HUES48 (cell line): ENCODE results near the gene DDX43.
"Not testable (repeated sequence)": the region's sequence is repeated elsewhere in the genome, so short reads cannot be mapped to it uniquely, and the experiment has no call there.

Source experiments
- H3K27ac ChIP-seq: one replicate; pipeline ENCODE4 v1.7.0; 2013; ENCODE audit warnings: low read depth, low read length, inconsistent platforms
- H3K27me3 ChIP-seq: 2 replicates; pipeline ENCODE4 v1.6.1; 2013; ENCODE audit warnings: mild to moderate bottlenecking, low read length; ENCODE audit not compliant: control insufficient read depth, insufficient read depth
- H3K36me3 ChIP-seq: 2 replicates; pipeline ENCODE4 v1.6.1; 2013; ENCODE audit warnings: low read length; ENCODE audit not compliant: control insufficient read depth, insufficient read depth
- H3K4me1 ChIP-seq: 2 replicates; pipeline ENCODE4 v1.6.1; 2013; ENCODE audit warnings: mild to moderate bottlenecking, low read length; ENCODE audit not compliant: control insufficient read depth, insufficient read depth
- H3K4me3 ChIP-seq: 2 replicates; pipeline ENCODE4 v1.5.1; 2013; ENCODE audit warnings: mild to moderate bottlenecking, low read depth, low read length
- H3K9ac ChIP-seq: 2 replicates; pipeline ENCODE4 v1.6.1; 2013; ENCODE audit warnings: mild to moderate bottlenecking, low read depth, low read length, moderate library complexity
- H3K9me3 ChIP-seq: 2 replicates; pipeline ENCODE4 v1.6.1; 2013; ENCODE audit warnings: low read length; ENCODE audit not compliant: control insufficient read depth, insufficient read depth

Gene DDX43

DNA sequence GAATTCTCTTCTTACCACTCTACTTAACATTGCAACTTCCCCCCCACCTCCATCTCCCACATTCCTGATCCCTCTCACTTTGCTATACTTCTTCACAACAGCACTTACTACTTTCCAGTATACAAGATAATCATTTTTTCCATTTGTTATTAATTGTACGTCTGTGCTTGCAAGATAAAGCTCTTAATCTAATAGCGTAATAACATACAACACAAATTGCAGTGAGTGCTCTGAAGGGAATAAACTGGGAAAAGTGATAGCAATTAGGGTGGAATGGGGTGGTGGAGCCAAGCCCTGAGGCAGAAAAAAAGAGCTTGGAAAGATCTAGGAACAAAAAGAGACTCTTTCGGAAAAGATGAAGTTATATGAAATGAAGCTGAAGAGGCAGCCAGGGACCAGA lies 48.9 kb downstream of the DDX43 start:
- Histone ChIP-seq H3K9me3 (no peaks in the 10 kb centered on the region), H3K27me3 (no peaks in the 10 kb centered on the region), H3K4me1 (no peaks in the 10 kb centered on the region), H3K27ac (no peak overlapping the region), H3K36me3 (peaks cover 19% of the 10 kb centered on the region; the same call in 1 of the 2 replicates), H3K9ac (no peak overlapping the region), H3K4me3 (no peak overlapping the region)

DNA sequence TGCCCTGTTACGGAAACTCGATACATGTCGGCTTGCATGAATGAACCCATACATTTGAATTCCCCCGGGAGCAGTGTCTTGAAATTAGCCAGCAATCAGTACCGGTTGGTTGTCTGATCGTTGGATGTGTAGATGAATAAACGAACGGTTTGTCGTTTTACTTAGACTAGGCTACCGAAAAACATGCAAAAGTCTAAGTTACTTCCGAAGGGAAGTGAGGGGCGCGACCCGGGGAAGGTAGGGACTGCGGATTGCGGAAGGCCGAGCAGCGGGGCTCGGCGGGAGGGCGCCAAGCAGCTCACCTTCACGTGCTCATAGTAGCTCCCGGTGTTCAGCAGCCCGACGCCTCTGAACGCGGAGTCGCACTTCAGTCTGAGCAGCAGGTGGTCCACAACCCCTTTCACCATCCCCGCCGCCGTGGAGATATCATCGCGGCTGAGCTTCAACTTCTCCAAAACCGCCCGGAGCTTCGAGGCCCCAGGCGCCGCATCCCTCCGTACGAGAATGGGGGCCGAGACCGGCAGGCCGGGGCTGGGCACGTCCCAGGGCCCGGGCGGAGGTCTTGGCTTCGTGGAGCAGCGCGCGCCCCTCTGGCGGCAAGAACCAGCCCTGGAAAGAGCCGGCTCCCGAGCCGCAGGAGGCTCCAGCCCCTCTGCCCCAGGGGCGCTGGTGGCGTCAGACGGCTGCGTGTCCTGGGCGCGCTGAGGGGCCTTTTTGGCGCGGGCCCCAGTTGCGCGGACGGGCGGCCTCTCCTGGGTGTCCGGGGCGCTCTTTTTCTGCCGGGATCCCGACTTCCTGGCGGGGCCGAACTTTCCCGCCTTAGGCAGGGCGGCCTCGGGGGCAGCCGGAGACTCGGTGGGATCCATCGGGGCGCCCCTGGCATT lies 56.8 kb downstream of the DDX43 start:
- no peaks in the 10 kb centered on the region for H3K36me3 ChIP-seq
- peaks cover 10% of the 10 kb centered on the region for H3K27me3 ChIP-seq
- H3K27ac ChIP-seq, result no peak overlapping the region
- H3K4me1 ChIP-seq, result 0 out of 2 replicates have a peak, but pooled peaks cover 5% of the 10 kb centered on the region
- peak overlapping the region; percentile 55 for H3K9ac ChIP-seq
- H3K9me3 ChIP-seq, result no peaks in the 10 kb centered on the region
- H3K4me3 ChIP-seq, result peak overlapping the region; percentile 53

DNA sequence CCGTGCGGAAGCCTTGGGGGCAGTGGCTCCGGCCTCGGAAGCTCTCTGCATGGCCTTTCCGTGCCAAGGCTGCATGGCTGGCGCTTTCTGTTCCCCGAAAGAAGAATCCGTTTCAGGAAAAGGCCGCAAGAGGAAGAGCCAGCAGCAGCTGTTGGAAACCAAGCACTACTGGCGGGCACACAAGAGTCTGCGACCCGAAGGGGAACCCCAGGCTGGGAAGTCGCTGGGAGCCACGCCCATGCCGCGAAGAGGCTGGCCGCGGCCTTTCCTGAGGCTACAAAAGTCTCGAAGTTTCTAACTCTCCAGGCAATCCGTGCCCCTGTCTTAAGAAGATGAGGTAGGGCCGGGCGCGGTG lies 57.5 kb downstream of the DDX43 start, which contains the start of gene CGAS:
Gene CGAS, minus strand, starts transcription at position 191 of the 355 bp plus-strand sequence. Its CDS starts 116 bp downstream, at position 75.
- H3K4me3 ChIP-seq, result peak within 1 kb of the TSS; percentile 53
- peaks cover 10% of the 10 kb centered on the region for H3K27me3 ChIP-seq
- H3K4me1 ChIP-seq, result 0 out of 2 replicates have a peak, but pooled peaks cover 5% of the 10 kb centered on the region
- peak within 1 kb of the TSS; percentile 55 for H3K9ac ChIP-seq
- H3K36me3 ChIP-seq, result no peaks in the 10 kb centered on the region
- no peaks in the 10 kb centered on the region for H3K9me3 ChIP-seq
- H3K27ac ChIP-seq, result no peak within 1 kb of the TSS

DNA sequence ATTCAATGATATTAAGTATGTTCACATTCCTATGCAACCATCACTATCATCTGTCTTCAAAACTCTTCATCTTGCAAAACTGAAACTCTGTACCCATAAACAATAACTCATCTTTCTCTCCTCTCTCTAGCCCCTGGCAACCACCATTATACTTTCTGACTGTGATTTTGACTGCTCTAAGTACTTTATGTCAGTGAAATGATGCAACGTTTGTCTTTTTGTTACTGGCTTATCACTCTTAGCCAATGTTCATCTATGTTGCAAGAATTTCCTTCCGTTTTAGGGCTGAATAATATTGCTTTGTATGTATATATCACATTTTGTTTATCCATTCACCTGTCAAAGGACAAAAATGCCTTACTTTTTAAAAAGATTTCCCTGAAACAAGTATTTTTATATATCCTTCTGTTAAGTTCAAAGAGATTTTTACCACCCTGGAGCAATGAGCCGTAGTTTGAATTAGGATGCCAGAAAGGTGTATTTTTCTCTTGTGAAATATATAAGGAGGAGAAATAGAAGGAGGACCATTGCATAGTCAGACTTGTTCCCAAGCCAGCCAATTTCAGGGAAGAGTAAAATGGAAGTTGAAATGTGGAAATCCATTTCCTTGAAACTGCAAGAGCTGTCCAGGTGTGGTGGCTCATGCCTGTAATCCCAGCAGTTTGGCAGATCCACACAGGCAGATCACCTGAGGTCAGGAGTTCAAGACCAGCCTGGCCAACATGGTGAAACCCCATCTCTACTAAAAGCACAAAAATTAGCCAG lies 61.4 kb downstream of the DDX43 start:
- H3K27me3 ChIP-seq, result peaks cover 8% of the 10 kb centered on the region
- H3K4me1 ChIP-seq, result 0 out of 2 replicates have a peak, but pooled peaks cover 4% of the 10 kb centered on the region
- no peak overlapping the region for H3K27ac ChIP-seq
- H3K36me3 ChIP-seq, result no peaks in the 10 kb centered on the region
- no peak overlapping the region for H3K9ac ChIP-seq
- no peaks in the 10 kb centered on the region for H3K9me3 ChIP-seq
- no peak overlapping the region for H3K4me3 ChIP-seq

DNA sequence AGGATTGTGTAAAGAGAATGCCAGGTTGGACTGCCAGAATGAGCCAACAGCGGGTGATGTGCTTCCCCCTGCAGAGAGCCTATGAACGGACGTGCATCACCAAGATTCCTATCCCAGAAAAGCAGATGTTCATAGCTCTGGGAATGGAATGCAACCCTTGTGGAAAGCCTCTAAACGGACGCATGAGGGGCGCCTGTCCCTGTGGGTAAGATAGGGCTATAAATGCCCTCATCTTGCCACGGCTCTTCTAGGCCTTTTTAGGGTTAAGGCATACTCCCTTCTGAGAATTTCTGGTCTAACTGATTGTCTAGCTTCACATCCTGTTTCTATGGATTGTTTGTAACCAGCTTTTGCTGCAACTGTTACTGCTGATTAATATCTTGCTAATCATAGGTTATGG lies 64.8 kb downstream of the DDX43 start:
- H3K9me3 ChIP-seq, H3K4me1 ChIP-seq, H3K4me3 ChIP-seq, H3K9ac ChIP-seq, H3K36me3 ChIP-seq, H3K27ac ChIP-seq, H3K27me3 ChIP-seq: not testable (repeated sequence)

DNA sequence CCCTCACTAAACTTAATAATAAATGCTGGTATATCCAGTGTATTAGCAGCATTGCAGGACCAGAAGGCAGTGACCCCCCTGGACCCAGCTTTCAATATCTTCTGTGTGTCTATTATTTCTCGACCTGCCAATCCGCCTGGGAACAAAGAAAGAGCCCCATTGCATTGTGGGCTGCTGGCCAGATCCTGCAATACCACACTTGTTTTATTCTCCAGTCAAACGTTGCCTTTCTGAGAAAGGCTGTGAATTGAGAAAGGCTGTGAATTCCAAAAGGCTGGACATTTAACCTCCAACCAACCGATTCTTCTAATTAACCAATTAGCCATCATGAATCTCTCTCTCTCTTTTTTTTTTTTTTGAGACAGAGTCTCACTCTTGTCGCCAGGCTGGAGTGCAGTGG lies 65.4 kb downstream of the DDX43 start:
- no peak overlapping the region for H3K9ac ChIP-seq
- H3K27ac ChIP-seq, result no peak overlapping the region
- H3K4me3 ChIP-seq, result no peak overlapping the region
- peaks cover 5% of the 10 kb centered on the region for H3K36me3 ChIP-seq
- H3K9me3 ChIP-seq, result no peaks in the 10 kb centered on the region
- no peaks in the 10 kb centered on the region for H3K4me1 ChIP-seq
- H3K27me3 ChIP-seq, result no peaks in the 10 kb centered on the region

DNA sequence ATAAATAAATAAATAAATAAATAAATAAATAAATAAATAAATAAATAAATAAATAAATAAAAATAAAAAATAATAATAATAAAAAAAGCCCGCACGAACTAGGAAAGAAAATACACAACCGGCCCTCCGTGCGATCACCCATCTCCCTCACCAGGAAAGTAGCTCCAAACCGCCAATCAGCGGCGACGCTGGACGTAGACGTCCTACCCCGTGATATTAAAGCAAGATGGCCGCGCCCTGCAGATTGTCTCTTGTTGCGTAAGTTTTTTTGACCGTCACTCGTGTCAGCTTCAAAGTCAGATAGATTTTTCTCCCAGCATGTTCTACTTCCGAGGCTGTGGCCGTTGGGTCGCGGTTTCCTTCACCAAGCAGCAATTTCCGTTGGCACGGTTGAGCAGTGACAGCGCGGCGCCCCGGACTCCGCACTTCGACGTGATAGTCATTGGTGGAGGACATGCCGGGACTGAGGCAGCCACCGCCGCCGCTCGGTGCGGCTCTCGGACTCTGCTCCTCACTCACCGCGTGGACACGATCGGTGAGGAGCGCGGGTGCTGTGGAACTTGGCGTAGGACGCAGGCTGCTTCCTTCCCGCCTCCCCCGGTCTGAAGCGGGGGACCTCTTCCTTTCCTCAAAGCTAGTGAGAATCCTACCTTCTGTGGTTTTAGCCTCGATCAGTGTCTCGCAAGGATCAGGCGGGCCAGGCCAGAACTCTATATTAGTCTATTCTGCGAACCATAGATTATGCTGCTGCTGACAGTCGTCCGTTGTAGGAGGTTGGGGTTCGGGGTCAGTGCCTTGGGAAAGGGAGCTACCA lies 67.1 kb downstream of the DDX43 start, which contains the start of gene MTO1:
Gene MTO1, plus strand, starts transcription at position 201 of the 814 bp plus-strand sequence. Its CDS starts 118 bp downstream, at position 319.
- Histone ChIP-seq H3K9ac (peak within 1 kb of the TSS; percentile 91), H3K4me1 (no peaks in the 10 kb centered on the region), H3K27ac (peak within 1 kb of the TSS; percentile 81)

More for the DNA sequence above, 67.1 kb downstream of the DDX43 start, which contains the start of gene MTO1:
- H3K27me3 ChIP-seq, result no peaks in the 10 kb centered on the region
- peaks cover 14% of the 10 kb centered on the region for H3K36me3 ChIP-seq
- H3K4me3 ChIP-seq, result peak within 1 kb of the TSS; percentile 94
- no peaks in the 10 kb centered on the region for H3K9me3 ChIP-seq
